GM10266 (cell line): ENCODE data around the gene KSR1.

Source experiments
- DNase-seq: peaks from one replicate; pipeline ENCODE4 v3.0.0; 2012; ENCODE audit errors: extremely low spot score
- TF ChIP-seq, protein P1 (sequence below): IDR thresholded peaks from 2 replicates; pipeline ENCODE4 v1.5.1; 2012; ENCODE audit warnings: mild to moderate bottlenecking, low read depth; ENCODE audit not compliant: control insufficient read depth, insufficient read depth; ENCODE audit errors: missing control alignments

KSR1 gene

DNA sequence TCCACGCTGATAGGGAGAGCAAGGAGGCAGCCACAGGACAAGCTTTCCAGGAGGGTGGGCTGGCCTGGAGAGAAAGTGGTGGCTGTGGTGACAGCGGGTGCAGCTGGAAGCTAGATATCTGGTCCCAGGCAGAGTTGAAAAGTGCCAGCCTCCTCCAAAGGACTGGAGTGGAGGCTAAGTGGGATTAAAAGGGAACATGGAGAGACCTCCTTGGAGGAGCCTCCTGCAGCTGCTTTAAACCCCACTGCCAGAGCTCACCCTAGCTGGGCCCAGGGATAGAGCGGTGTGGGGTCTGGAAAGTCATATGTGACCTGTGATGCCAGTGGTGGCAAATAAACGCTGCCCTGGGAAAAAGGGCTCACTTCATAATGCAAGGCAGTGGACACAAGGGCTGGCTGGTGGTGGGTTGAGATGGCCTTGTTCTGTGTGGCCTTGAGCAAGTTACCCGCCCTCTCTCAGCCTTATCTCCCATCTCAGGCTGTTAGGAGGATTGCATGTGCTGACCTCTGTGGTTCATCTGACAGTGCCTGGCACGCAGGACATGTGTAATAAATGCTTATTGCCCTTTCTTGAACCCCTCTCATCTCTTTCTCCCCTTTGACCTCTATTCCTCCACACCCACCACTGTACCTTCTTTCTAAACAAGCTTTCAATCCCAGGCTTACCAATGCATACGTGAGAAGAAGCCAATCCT lies 113.8 kb downstream of the KSR1 start:
- DNase-seq: no peak

DNA sequence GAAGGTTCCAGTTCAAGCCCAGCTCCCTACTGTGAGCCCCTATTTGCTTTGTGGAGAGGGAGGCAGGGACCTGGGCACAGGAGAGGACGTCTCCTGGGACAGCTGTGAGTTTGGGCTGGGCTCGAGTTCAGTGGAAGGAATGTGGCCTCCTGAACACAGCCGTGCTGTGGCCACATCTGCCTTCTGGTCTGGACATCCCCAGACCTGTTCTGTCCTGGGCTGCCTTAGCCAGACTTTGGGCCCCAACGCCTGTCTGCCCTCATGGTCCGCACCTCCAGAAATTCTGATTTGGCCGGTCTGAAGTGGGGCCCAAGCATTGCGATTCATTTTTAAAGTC lies 114.3 kb downstream of the KSR1 start:
- TF ChIP-seq, protein P1, sequence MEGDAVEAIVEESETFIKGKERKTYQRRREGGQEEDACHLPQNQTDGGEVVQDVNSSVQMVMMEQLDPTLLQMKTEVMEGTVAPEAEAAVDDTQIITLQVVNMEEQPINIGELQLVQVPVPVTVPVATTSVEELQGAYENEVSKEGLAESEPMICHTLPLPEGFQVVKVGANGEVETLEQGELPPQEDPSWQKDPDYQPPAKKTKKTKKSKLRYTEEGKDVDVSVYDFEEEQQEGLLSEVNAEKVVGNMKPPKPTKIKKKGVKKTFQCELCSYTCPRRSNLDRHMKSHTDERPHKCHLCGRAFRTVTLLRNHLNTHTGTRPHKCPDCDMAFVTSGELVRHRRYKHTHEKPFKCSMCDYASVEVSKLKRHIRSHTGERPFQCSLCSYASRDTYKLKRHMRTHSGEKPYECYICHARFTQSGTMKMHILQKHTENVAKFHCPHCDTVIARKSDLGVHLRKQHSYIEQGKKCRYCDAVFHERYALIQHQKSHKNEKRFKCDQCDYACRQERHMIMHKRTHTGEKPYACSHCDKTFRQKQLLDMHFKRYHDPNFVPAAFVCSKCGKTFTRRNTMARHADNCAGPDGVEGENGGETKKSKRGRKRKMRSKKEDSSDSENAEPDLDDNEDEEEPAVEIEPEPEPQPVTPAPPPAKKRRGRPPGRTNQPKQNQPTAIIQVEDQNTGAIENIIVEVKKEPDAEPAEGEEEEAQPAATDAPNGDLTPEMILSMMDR: no peak

More for the DNA sequence above, 113.8 kb downstream of the KSR1 start:
- TF ChIP-seq, protein P1: no peak

DNA sequence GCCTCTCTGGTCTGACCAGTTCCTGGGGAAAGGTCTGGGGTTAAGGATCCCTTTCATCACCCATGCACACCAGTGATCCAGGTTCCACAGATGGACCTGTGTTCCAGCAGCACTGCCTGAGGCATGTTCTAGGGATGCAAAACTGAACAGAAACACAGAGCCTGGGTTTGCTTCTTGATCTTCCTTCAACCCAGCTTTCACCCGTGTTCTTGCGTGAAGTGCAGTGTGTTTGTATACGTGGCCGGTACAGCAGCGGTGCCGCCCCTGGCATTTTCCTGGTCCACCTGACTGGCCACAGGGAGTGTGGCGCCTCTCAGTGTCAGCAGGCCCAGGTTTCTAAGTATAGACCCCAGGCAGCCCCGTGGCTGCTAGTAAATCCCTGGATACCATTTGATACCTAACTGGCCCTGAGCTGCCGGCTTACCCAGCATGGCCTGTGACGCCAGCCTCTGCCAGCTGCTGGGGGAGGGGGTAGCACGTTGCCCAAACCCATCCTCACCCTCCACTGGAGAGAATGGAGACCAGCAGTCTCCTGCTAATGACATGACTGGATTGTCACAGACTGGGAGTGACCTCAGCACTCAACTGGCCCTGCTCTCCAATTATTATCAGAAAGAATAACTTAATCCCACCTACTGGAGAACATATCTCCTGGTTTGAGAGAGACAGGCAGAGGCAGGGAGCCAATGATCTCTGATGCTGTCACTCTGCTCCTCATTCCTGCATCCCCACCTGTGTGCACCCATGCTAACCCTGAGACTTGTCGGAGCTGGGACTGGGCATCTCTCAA lies 115.5 kb downstream of the KSR1 start:
- DNase-seq: no peak
- TF ChIP-seq, protein P1: no peak

More for the DNA sequence above, 114.3 kb downstream of the KSR1 start:
- no peak for DNase-seq

DNA sequence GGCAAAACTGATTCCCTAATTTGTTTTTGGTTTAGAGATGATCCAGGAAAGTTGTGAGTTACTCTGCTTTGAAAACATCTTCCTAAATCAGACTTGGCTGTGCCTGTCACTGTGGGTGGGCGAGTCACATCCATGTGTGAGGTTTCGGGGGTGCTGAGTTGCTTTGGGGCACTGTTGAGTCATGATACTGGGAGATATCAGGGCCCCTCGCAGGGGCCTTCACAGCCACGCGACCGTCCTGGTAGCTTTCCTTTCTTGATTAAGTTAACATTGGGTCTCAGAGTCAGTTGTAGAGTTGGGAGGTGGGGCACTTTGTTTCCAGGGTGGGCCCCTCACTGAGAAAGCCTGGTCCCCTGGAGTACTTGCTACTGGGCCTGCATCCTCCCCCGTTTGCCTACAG lies 116.4 kb downstream of the KSR1 start:
- no peak for DNase-seq
- TF ChIP-seq, protein P1: no peak

DNA sequence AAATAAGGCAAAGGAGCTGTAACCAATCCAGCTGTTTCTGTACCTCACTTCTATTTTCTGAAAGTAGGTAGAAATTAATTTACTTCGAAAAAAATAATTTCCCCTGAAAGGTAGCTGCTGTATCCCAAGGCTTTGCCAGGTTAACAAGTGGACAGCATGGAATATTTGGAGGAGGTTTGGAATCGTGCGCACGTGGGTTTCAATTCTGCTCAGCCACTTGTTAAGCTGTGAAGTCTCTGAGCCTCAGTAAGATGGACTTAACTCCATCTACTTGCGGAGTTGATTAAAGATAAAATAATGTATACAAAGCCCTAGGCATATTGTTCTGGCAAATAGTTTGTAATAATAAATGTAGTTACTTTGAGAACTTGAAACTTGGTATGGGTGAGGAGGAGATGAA lies 117.3 kb downstream of the KSR1 start:
- TF ChIP-seq, protein P1: no peak
- DNase-seq: no peak

DNA sequence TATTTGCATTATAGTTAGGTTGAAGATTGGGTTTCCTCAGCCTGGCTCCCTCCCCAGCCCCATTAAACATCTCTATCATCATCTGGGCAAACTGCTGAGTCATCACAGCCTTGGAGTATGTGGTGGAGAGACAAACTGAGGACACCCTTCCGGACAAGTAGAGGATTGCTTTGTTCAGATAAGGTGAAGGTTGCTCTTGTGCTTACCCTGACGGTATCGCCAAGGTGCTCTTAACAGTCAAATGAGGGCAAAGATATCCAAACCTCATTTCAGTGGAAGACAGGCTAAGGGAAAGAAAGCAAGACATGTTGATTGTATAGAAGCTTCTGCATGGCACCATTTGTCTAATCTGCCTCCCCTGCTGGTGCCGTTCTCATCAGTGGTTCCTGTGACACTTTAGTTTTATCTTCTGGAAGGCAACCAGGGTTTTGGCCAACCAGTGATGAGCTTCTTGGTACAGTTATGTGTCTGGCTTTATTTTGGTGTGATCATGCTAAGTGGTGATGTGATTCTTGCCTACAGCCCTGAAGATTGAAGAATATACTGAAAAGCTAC lies 117.8 kb downstream of the KSR1 start:
- TF ChIP-seq, protein P1: no peak
- no peak for DNase-seq

DNA sequence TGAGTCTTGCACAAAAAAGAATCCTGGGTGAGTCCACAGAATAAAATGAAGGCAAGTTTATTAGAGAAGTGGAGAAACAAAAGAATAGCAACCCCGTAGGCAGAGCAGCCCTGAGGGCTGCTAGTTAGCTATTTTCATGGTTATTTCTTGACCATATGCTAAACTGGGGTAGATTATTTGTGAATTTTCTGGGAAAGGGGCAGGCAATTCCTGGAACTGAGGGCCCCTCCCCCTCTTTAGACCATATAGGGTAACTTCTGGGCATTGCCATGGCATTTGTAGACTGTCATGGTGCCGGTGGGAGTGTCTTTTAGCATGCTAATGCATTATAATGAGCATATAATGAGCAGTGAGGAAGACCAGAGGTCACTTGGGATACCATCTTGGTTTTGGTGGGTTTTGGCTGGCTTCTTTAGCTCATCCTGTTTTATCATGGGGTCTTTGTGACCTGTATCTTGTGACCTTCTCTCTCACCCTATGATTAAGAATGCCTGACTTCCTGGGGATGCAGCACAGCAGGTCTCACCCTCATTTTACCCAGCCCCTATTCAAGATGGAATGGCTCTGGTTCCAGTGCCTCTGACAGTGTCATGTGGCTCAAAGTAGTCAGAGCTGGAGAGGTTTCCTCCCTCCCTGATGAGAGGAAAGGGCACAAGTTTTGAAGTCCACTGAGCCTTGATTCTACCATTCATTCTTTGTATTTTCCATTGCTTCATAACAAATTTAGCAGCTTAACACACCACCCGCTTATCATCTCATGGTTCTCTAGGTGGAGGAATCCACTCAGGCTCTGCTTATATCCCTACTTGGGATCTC lies 119.1 kb downstream of the KSR1 start:
- no peak for DNase-seq
- TF ChIP-seq, protein P1: no peak
